Hindlimb muscle (tissue), 1 donor: ENCODE measurements around the gene FCN2. TPM values are rescaled to one million over a fixed set of nuclear protein-coding genes. Genes with fewer than 3 reads are reported as not detected.
"Not testable (repeated sequence)": the region's sequence is repeated elsewhere in the genome, so short reads cannot be mapped to it uniquely, and the experiment has no call there.

ENCODE experiments used
- DNase-seq: peaks from one replicate; pipeline ENCODE4 v3.0.0-alpha.2; 2013
- polyA plus RNA-seq: library from polyadenylated mRNA; unstranded; fragments of 120-200 nt; gene quantifications from one replicate; pipeline ENCODE4 v1.2.1, GENCODE V29; 2013; ENCODE audit not compliant: insufficient read length

The FCN2 gene
- polyA plus RNA-seq, 1 donor, result not detected

GRCh38 chr9:134847752-134848432 lies 32.7 kb upstream of the FCN2 start:
- no peak for DNase-seq

- DNase-seq, result no peak
Measured at GRCh38 chr9:134848504-134848903, 32.1 kb upstream of the FCN2 start.

- DNase-seq, result no peak
Measured at GRCh38 chr9:134850611-134851010, 30.0 kb upstream of the FCN2 start.

GRCh38 chr9:134851020-134851419 lies 29.6 kb upstream of the FCN2 start:
- no peak for DNase-seq

GRCh38 chr9:134852906-134853654 lies 27.5 kb upstream of the FCN2 start:
- no peak for DNase-seq

GRCh38 chr9:134853893-134854292 lies 26.7 kb upstream of the FCN2 start:
- DNase-seq, result no peak

- no peak for DNase-seq
Measured at GRCh38 chr9:134854541-134854981, 26.0 kb upstream of the FCN2 start.

- no peak for DNase-seq
Measured at GRCh38 chr9:134855231-134855899, 25.2 kb upstream of the FCN2 start.

GRCh38 chr9:134855900-134856377 lies 24.7 kb upstream of the FCN2 start:
- DNase-seq, result no peak

GRCh38 chr9:134857451-134857850 lies 23.2 kb upstream of the FCN2 start:
- not testable (repeated sequence) for DNase-seq

- DNase-seq, result no peak
Measured at GRCh38 chr9:134858051-134858841, 22.4 kb upstream of the FCN2 start.

- DNase-seq, result no peak
Measured at GRCh38 chr9:134860510-134860909, 20.1 kb upstream of the FCN2 start.

- no peak for DNase-seq
Measured at GRCh38 chr9:134861595-134862334, 18.8 kb upstream of the FCN2 start.

GRCh38 chr9:134863306-134863902 lies 17.2 kb upstream of the FCN2 start:
- DNase-seq, result no peak

GRCh38 chr9:134863941-134864820 lies 16.4 kb upstream of the FCN2 start:
- no peak for DNase-seq

GRCh38 chr9:134864821-134865190 lies 15.8 kb upstream of the FCN2 start:
- no peak for DNase-seq

- no peak for DNase-seq
Measured at GRCh38 chr9:134867917-134868750, 12.5 kb upstream of the FCN2 start.

- no peak for DNase-seq
Measured at GRCh38 chr9:134868751-134869553, 11.7 kb upstream of the FCN2 start.
